ENCODE measurements around the gene PNLIP.

The PNLIP gene

DNA sequence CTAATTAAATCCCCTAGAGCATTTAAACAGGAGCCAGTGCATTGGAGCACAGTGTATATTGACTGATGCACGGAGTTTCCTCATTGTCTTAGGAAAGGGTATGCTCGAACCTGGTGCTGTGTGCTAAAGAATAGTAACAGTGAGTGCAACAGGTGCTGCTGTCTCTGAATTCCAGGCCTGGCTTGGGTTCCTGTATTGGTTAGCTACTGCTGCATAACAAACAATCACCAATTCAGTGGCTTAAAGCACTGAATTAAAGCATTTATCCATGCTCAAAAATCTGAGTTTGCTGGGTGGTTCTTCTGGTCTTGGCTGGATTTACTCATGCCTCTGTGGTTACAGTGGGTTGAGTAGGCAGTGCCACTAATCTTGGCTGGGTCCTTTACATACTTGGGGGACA is 43.3 kb downstream of the PNLIP start:
- Histone ChIP-seq H3K4me3 (ENCODE audit: low read depth, low read length) (no peak overlapping the region), H3K36me3 (ENCODE audit: control insufficient read depth, insufficient read depth, low read length) (no peaks in the 10 kb centered on the region), H3K27me3 (ENCODE audit: control insufficient read depth, insufficient read depth, low read length) (no peaks in the 10 kb centered on the region), H3K9me3 (ENCODE audit: control insufficient read depth, insufficient read depth, low read length) (no peaks in the 10 kb centered on the region), H3K4me1 (ENCODE audit: control insufficient read depth, insufficient read depth, low read length) (no peaks in the 10 kb centered on the region), H3K9ac (ENCODE audit: low read depth, low read length) (no peak overlapping the region)

DNA sequence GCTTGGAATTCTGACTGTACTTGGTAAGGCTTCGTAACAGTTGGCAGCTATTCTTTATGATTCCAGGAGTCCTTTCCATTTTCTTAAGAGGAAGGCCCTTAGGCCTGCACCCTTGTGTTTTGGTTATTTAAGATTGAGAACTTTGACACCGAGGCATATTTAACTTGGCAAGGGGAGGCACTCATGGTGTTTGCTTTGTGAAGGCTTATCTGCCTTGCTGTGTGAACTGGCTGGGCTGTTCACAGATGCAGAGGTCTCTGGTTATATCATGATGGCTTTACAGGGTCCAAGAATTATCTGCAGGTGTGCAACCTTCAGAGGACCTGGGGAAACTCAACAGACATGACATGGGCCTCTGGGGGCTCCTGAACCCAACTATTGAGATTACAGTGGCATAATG is 44.2 kb downstream of the PNLIP start:
- Histone ChIP-seq H3K4me1 (ENCODE audit: control insufficient read depth, insufficient read depth, low read length) (no peaks in the 10 kb centered on the region), H3K9me3 (ENCODE audit: control insufficient read depth, insufficient read depth, low read length) (no peaks in the 10 kb centered on the region), H3K9ac (ENCODE audit: low read depth, low read length) (no peak overlapping the region), H3K36me3 (ENCODE audit: control insufficient read depth, insufficient read depth, low read length) (no peaks in the 10 kb centered on the region), H3K4me3 (ENCODE audit: low read depth, low read length) (no peak overlapping the region), H3K27me3 (ENCODE audit: control insufficient read depth, insufficient read depth, low read length) (no peaks in the 10 kb centered on the region)

DNA sequence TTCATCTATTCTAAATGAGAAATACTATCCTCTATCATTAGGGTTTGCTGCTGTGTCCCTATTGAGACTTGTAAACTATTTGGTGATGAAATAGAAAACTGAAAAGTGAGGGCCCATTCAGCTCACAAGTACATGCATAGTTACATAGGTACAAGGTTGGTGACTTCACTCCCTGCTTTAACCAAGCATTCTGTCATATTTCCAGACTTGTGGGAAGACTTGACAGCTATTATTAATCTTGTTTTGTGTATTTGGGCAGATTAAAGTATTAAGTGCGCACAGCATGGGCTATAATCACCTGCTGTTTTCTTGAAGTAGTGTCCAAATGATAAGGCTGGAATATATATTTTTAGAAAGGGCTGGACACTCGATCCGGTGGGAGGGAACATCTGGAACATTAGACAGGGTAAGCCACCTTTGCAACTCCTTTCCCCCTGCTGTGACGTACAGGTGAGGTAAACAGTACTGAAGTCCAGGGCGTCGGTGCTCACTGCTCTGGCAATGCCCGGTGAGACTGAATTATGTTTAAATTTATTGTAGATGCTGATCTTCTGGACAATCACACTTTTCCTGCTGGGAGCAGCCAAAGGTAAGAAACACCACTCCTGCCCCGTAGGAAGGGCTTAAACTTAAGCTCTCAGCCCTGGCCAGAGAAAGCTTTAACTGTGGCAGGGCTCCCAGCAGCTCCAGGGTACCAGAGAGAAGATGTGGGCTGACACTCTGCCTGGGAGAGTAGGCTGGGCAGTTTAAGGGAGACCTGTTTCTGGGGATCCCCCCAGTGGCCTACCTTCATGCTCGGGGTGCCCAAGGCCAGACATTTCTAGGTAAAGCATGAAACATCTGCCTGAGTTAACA is 45.1 kb downstream of the PNLIP start, which contains the start of gene PNLIPRP1:
Gene PNLIPRP1 (plus strand): TSS at position 370 of the 855 bp plus-strand sequence. CDS start 171 bp downstream, at position 541.
- no peaks in the 10 kb centered on the region for H3K9me3 ChIP-seq (ENCODE audit: control insufficient read depth, insufficient read depth, low read length)
- no peaks in the 10 kb centered on the region for H3K36me3 ChIP-seq (ENCODE audit: control insufficient read depth, insufficient read depth, low read length)
- H3K4me1 ChIP-seq (ENCODE audit: control insufficient read depth, insufficient read depth, low read length), result no peaks in the 10 kb centered on the region
- no peak within 1 kb of the TSS for H3K9ac ChIP-seq (ENCODE audit: low read depth, low read length)
- no peaks in the 10 kb centered on the region for H3K27me3 ChIP-seq (ENCODE audit: control insufficient read depth, insufficient read depth, low read length)
- no peak within 1 kb of the TSS for H3K4me3 ChIP-seq (ENCODE audit: low read depth, low read length)

DNA sequence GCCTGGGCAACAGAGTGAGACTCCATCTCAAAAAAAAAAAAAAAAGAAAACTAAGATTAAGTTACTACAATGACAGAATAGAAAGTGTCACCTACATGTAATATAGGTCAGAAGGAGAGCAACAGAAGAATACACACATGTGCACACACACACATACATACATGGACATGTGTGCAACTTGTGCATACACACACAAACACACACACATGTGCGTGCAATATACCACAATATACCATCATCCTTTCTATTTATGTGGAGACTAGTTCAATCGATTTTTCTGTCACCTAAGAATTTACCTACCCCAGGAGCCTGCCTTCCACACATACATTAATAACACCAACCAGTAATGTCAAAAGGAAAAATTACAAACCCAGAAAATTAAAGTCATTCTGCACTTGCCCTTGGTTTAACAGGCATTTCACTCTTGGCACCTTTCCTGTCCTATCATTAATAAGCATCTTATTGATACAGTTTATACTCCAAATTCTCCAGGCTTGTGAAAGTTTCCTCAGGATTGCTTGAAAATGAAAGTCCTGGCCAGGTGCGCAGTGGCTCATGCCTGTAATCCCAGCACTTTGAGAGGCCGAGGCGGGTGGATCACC is 47.5 kb downstream of the PNLIP start:
- no peaks in the 10 kb centered on the region for H3K9me3 ChIP-seq (ENCODE audit: control insufficient read depth, insufficient read depth, low read length)

DNA sequence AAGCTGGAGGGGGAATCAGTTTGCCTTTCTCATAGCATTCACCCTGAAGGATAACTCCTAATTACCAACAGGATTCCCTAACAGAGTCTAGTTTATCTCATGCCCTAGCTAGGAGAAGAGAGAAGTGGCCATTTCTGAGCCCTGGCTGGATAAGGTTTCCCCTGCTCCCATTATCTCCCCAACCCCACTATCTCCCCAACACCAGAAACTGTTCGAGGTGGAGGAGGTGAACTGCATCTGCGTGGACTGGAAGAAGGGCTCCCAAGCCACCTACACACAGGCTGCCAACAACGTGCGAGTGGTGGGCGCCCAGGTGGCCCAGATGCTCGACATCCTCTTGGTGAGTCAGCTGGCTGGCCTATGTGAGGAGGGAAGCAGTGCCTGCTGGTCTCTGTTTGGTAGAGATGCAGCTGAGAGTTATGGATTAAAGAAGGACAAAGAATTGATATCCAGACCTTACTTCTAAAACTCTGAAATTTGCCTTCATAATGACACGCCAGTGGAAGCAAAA is 48.8 kb downstream of the PNLIP start:
- H3K9ac ChIP-seq (ENCODE audit: low read depth, low read length), result no peak overlapping the region
- no peaks in the 10 kb centered on the region for H3K9me3 ChIP-seq (ENCODE audit: control insufficient read depth, insufficient read depth, low read length)
- H3K4me3 ChIP-seq (ENCODE audit: low read depth, low read length), result no peak overlapping the region
- H3K27me3 ChIP-seq (ENCODE audit: control insufficient read depth, insufficient read depth, low read length), result no peaks in the 10 kb centered on the region
- H3K4me1 ChIP-seq (ENCODE audit: control insufficient read depth, insufficient read depth, low read length), result no peaks in the 10 kb centered on the region
- H3K36me3 ChIP-seq (ENCODE audit: control insufficient read depth, insufficient read depth, low read length), result no peaks in the 10 kb centered on the region

More for the DNA sequence above, 47.5 kb downstream of the PNLIP start:
- Histone ChIP-seq H3K36me3 (ENCODE audit: control insufficient read depth, insufficient read depth, low read length) (no peaks in the 10 kb centered on the region), H3K4me1 (ENCODE audit: control insufficient read depth, insufficient read depth, low read length) (no peaks in the 10 kb centered on the region), H3K9ac (ENCODE audit: low read depth, low read length) (no peak overlapping the region), H3K27me3 (ENCODE audit: control insufficient read depth, insufficient read depth, low read length) (no peaks in the 10 kb centered on the region), H3K4me3 (ENCODE audit: low read depth, low read length) (no peak overlapping the region)

DNA sequence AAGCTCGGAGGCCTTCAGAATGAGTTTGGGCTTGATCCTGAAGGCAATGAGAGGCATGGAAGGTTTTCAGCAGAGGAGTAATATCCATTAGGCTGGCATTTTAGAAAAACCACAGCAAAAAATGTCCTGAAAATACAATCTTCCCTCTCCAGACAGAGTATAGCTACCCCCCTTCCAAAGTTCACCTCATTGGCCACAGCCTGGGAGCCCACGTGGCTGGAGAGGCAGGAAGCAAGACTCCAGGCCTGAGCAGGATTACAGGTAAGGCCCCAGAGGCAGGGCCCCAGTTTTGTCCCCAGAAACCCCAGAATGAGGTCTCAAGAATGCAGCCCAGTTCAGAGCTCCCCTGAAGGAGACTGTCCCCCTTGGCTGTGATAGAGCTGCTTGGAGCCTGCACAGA is 50.3 kb downstream of the PNLIP start:
- H3K36me3 ChIP-seq (ENCODE audit: control insufficient read depth, insufficient read depth, low read length), result no peaks in the 10 kb centered on the region
- no peaks in the 10 kb centered on the region for H3K27me3 ChIP-seq (ENCODE audit: control insufficient read depth, insufficient read depth, low read length)

DNA sequence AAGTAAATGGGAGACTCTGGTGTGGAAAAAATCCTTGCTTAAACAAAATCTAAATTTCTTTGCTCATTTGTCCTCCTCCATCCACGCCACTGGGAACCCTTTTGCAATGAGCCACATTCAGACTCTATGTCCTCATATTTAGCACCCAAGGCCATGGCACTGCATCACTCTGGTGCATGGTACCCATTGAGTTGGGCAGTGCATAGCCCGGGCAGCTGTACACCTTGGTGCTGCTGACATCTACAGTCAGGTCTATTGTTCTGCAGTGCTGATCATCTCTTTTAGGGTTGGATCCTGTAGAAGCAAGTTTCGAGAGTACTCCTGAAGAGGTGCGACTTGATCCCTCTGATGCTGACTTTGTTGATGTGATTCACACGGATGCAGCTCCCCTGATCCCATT is 51.8 kb downstream of the PNLIP start:
- Histone ChIP-seq H3K4me3 (ENCODE audit: low read depth, low read length) (no peak overlapping the region), H3K9me3 (ENCODE audit: control insufficient read depth, insufficient read depth, low read length) (no peaks in the 10 kb centered on the region), H3K36me3 (ENCODE audit: control insufficient read depth, insufficient read depth, low read length) (no peaks in the 10 kb centered on the region), H3K27me3 (ENCODE audit: control insufficient read depth, insufficient read depth, low read length) (no peaks in the 10 kb centered on the region), H3K4me1 (ENCODE audit: control insufficient read depth, insufficient read depth, low read length) (no peaks in the 10 kb centered on the region), H3K9ac (ENCODE audit: low read depth, low read length) (no peak overlapping the region)

More for the DNA sequence above, 50.3 kb downstream of the PNLIP start:
- Histone ChIP-seq H3K9ac (ENCODE audit: low read depth, low read length) (no peak overlapping the region), H3K4me3 (ENCODE audit: low read depth, low read length) (no peak overlapping the region), H3K4me1 (ENCODE audit: control insufficient read depth, insufficient read depth, low read length) (no peaks in the 10 kb centered on the region), H3K9me3 (ENCODE audit: control insufficient read depth, insufficient read depth, low read length) (no peaks in the 10 kb centered on the region)

DNA sequence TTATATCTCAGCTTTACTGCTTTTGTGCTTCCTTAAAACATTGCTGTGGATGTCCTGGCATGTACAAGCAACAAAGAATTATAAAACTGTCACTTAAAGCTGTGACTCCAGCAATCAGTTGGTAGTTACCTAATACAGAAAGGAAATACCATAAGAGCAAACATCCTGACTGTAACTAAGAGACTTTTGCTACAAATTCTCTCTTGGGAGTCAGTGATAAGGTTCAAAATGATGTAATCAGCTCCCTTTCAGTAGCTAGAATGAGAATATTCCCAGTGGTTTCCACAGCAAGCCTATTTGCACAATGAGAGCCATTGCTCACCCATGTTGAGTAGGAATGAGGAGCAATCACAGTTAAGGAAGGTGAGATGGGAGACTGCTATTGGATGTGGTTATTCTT is 52.6 kb downstream of the PNLIP start:
- Histone ChIP-seq H3K9me3 (ENCODE audit: control insufficient read depth, insufficient read depth, low read length) (no peaks in the 10 kb centered on the region), H3K9ac (ENCODE audit: low read depth, low read length) (no peak overlapping the region)

DNA sequence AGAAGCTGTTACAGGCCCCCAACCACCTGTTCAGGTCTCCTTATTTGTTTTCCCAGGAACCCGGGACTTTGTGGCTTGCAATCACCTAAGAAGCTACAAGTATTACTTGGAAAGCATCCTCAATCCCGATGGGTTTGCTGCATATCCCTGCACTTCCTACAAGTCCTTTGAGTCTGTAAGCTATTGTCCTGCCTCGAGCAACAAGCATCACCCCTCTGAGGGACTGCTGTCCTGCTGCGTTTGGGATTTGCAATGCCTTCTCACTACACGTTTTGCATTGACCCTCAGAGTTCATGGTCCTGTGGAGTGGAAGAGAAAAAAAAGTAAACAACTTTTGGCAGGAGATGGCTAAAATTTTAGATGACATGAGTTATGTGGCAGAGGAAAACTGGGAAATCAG is 54.3 kb downstream of the PNLIP start:
- Histone ChIP-seq H3K27me3 (ENCODE audit: control insufficient read depth, insufficient read depth, low read length) (no peaks in the 10 kb centered on the region), H3K36me3 (ENCODE audit: control insufficient read depth, insufficient read depth, low read length) (no peaks in the 10 kb centered on the region)

More for the DNA sequence above, 52.6 kb downstream of the PNLIP start:
- H3K4me3 ChIP-seq (ENCODE audit: low read depth, low read length), result no peak overlapping the region
- H3K27me3 ChIP-seq (ENCODE audit: control insufficient read depth, insufficient read depth, low read length), result no peaks in the 10 kb centered on the region
- H3K4me1 ChIP-seq (ENCODE audit: control insufficient read depth, insufficient read depth, low read length), result no peaks in the 10 kb centered on the region
- H3K36me3 ChIP-seq (ENCODE audit: control insufficient read depth, insufficient read depth, low read length), result no peaks in the 10 kb centered on the region

DNA sequence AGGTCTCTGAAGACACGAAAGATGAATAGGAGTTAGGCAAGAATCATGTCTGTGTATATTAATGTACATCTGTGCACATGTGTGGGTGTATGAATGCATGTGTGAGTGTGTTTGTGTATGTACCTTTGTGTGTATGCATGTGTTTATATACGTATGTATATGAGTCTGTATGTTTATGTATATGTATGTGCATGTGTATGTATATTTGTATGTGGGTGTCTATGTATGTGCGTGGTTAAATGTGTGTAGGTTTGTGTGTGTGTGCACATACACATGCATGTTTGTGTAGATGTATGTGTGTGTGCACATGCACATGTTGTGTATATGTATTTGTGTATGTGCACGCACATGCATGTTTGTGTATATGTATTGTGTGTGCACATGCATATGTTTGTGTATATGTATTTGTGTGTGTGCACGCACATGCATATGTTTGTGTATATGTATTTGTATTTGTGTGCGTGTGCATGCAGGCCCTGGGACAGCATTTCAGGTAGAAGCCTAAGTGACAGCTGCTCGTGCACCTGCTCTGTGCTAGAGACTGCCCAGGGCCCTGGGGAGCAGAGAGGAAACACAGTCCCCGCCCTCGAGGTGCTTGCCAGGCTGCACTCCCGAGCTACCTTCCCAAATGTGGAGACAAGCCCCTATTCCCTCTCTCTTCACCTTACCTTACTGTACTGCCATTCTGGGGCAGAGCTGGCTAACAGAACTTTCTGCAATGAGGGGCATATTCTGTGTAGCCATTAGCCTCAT is 57.1 kb downstream of the PNLIP start:
- Histone ChIP-seq H3K4me3 (ENCODE audit: low read depth, low read length) (no peak overlapping the region), H3K9ac (ENCODE audit: low read depth, low read length) (no peak overlapping the region), H3K4me1 (ENCODE audit: control insufficient read depth, insufficient read depth, low read length) (no peaks in the 10 kb centered on the region), H3K36me3 (ENCODE audit: control insufficient read depth, insufficient read depth, low read length) (no peaks in the 10 kb centered on the region), H3K9me3 (ENCODE audit: control insufficient read depth, insufficient read depth, low read length) (no peaks in the 10 kb centered on the region), H3K27me3 (ENCODE audit: control insufficient read depth, insufficient read depth, low read length) (no peaks in the 10 kb centered on the region)

More for the DNA sequence above, 54.3 kb downstream of the PNLIP start:
- Histone ChIP-seq H3K4me1 (ENCODE audit: control insufficient read depth, insufficient read depth, low read length) (no peaks in the 10 kb centered on the region), H3K9ac (ENCODE audit: low read depth, low read length) (no peak overlapping the region), H3K4me3 (ENCODE audit: low read depth, low read length) (no peak overlapping the region), H3K9me3 (ENCODE audit: control insufficient read depth, insufficient read depth, low read length) (no peaks in the 10 kb centered on the region)

DNA sequence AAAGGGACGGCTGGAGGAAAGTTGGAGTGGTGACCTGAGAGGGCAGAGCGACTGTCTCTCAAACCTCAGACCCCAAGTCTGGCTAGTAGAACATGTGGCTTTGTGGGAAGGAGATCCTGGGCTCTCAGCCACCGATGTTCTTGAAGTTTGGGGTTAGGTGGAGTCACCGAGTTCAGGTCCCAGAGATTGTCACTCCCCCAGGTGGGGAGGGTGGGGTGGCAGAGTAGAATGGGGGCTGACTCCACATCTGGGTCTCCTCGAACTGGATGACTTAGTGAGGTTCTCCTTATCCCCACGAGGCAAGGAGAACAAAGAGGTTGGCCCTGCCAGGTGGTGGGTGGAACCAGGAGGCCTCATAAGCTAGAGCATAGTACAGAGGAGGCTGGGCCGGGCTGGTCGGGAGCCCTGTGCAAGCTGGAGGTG is 60.3 kb downstream of the PNLIP start:
- Histone ChIP-seq H3K27me3 (ENCODE audit: control insufficient read depth, insufficient read depth, low read length) (peaks cover 16% of the 10 kb centered on the region), H3K4me3 (ENCODE audit: low read depth, low read length) (no peak overlapping the region)

More for the DNA sequence above, 60.3 kb downstream of the PNLIP start:
- H3K4me1 ChIP-seq (ENCODE audit: control insufficient read depth, insufficient read depth, low read length), result peaks cover 4% of the 10 kb centered on the region
- no peaks in the 10 kb centered on the region for H3K9me3 ChIP-seq (ENCODE audit: control insufficient read depth, insufficient read depth, low read length)
- no peaks in the 10 kb centered on the region for H3K36me3 ChIP-seq (ENCODE audit: control insufficient read depth, insufficient read depth, low read length)
- H3K9ac ChIP-seq (ENCODE audit: low read depth, low read length), result no peak overlapping the region
